Hepatocyte (in vitro differentiated cells): ENCODE data around the gene MAPK8. TPM values are rescaled to one million over a fixed set of nuclear protein-coding genes. Genes with fewer than 3 reads are reported as not detected.

ENCODE experiments used
- DNase-seq: peaks from one replicate; pipeline ENCODE4 v3.0.0-alpha.2; 2016; ENCODE audit warnings: low spot score
- H2AFZ ChIP-seq: fragments of 200-600 bp; sonication (generic); 2 replicates; pipeline ENCODE4 v1.6.0; 2016; ENCODE audit warnings: antibody characterized with exemption, mild to moderate bottlenecking
- H3K27ac ChIP-seq: fragments of 200-600 bp; sonication (generic); 2 replicates; pipeline ENCODE4 v1.5.1; 2016; ENCODE audit warnings: mild to moderate bottlenecking
- H3K27me3 ChIP-seq: fragments of 200-600 bp; sonication (generic); 2 replicates; pipeline ENCODE4 v1.6.1; 2016
- H3K36me3 ChIP-seq: fragments of 200-600 bp; sonication (generic); replicated peaks from 2 replicates; pipeline ENCODE4 v1.5.1; 2016; ENCODE audit warnings: low read depth; ENCODE audit not compliant: insufficient read depth
- H3K4me1 ChIP-seq: fragments of 200-600 bp; sonication (generic); 2 replicates; pipeline ENCODE4 v1.5.1; 2016; ENCODE audit warnings: mild to moderate bottlenecking, moderate library complexity; ENCODE audit not compliant: insufficient read depth
- H3K4me2 ChIP-seq: fragments of 200-600 bp; sonication (generic); 2 replicates; pipeline ENCODE4 v1.6.0; 2016
- H3K4me3 ChIP-seq: fragments of 200-600 bp; sonication (generic); 2 replicates; pipeline ENCODE4 v1.5.1; 2016; ENCODE audit warnings: mild to moderate bottlenecking
- H3K79me2 ChIP-seq: fragments of 200-600 bp; sonication (generic); 2 replicates; pipeline ENCODE4 v1.6.0; 2017; ENCODE audit warnings: mild to moderate bottlenecking
- H3K9me2 ChIP-seq: fragments of 200-600 bp; sonication (generic); replicated peaks from 2 replicates; pipeline ENCODE4 v1.6.0; 2017; ENCODE audit warnings: mild to moderate bottlenecking; ENCODE audit not compliant: insufficient read depth
- H3K9me3 ChIP-seq: fragments of 200-600 bp; sonication (generic); 2 replicates; pipeline ENCODE4 v1.5.1; 2016; ENCODE audit warnings: low read depth, mild to moderate bottlenecking
- H4K20me1 ChIP-seq: fragments of 200-600 bp; sonication (generic); 2 replicates; pipeline ENCODE4 v1.6.0; 2016; ENCODE audit warnings: mild to moderate bottlenecking; ENCODE audit not compliant: insufficient read depth, poor library complexity, severe bottlenecking
- CTCF ChIP-seq: fragments of 200-600 bp; sonication (generic); IDR thresholded peaks from 2 replicates; pipeline ENCODE4 v1.5.1; 2016; ENCODE audit warnings: antibody characterized with exemption, mild to moderate bottlenecking; ENCODE audit not compliant: poor library complexity
- EZH2 ChIP-seq: fragments of 200-600 bp; sonication (generic); IDR thresholded peaks from 2 replicates; pipeline ENCODE4 v1.6.1; 2016; ENCODE audit warnings: antibody characterized with exemption, mild to moderate bottlenecking, borderline replicate concordance
- EZH2phosphoT487 ChIP-seq: fragments of 200-600 bp; sonication (generic); IDR thresholded peaks from one replicate; pipeline ENCODE4 v1.6.1; 2018; ENCODE audit warnings: antibody characterized with exemption, mild to moderate bottlenecking, low read depth, moderate library complexity; ENCODE audit not compliant: unreplicated experiment, severe bottlenecking
- WGBS: methylation state at CpG from one replicate; pipeline ENCODE4 v1.1.6; 2016; ENCODE audit warnings: low lambda C conversion rate; ENCODE audit errors: missing lambda C conversion rate; 5-methylcytosine and 5-hydroxymethylcytosine counted together
- polyA plus RNA-seq: library from polyadenylated mRNA; unstranded; fragments of >200 nt; fragmentation: Nextera tagmentation; extraction: Ambion mirVana; gene quantifications from 2 replicates; pipeline ENCODE4 v1.2.1, GENCODE V29; 2016
- total RNA-seq: library from RNA; depleted of rRNA; stranded (reverse); fragments of >200 nt; gene quantifications from 2 replicates; pipeline ENCODE4 v1.2.3, GENCODE V29; 2014

MAPK8 gene
- total and polyA plus RNA-seq, 2 experiments from 2014 or later: 20.9 to 73.2 TPM

GRCh38 chr10:48271047-48271730 is 35.3 kb upstream of the MAPK8 start:
- no peaks in the 10 kb centered on the region for H3K36me3 ChIP-seq
- WGBS: 82% methylated on average over 5 of the region's 5 CpGs
- no peak overlapping the region for H3K27ac ChIP-seq
- H3K4me2 ChIP-seq: no peak overlapping the region
- no peaks in the 10 kb centered on the region for H4K20me1 ChIP-seq
- no peaks in the 10 kb centered on the region for H3K9me2 ChIP-seq
- TF ChIP-seq EZH2phosphoT487: no peak
- TF ChIP-seq EZH2: no peak
- no peak for TF ChIP-seq CTCF
- no peaks in the 10 kb centered on the region for H3K9me3 ChIP-seq
- H3K4me3 ChIP-seq: no peak overlapping the region
- DNase-seq: no peak
- H3K4me1 ChIP-seq: peaks cover 3% of the 10 kb centered on the region
- H3K79me2 ChIP-seq: no peaks in the 10 kb centered on the region
- no peak overlapping the region for H2AFZ ChIP-seq
- H3K27me3 ChIP-seq: no peaks in the 10 kb centered on the region

GRCh38 chr10:48272682-48273081 is 33.8 kb upstream of the MAPK8 start:
- no peak overlapping the region for H3K27ac ChIP-seq
- no peak overlapping the region for H3K4me2 ChIP-seq
- no peaks in the 10 kb centered on the region for H3K36me3 ChIP-seq
- H3K79me2 ChIP-seq: no peaks in the 10 kb centered on the region
- no peaks in the 10 kb centered on the region for H3K9me2 ChIP-seq
- no peak overlapping the region for H3K4me3 ChIP-seq
- no peak overlapping the region for H2AFZ ChIP-seq
- no peaks in the 10 kb centered on the region for H4K20me1 ChIP-seq
- TF ChIP-seq EZH2phosphoT487: no peak
- no peak for TF ChIP-seq EZH2
- no peak for TF ChIP-seq CTCF
- 100% methylated on average over 2 of the region's 2 CpGs for WGBS
- H3K9me3 ChIP-seq: no peaks in the 10 kb centered on the region
- H3K27me3 ChIP-seq: no peaks in the 10 kb centered on the region
- H3K4me1 ChIP-seq: peaks cover 3% of the 10 kb centered on the region
- DNase-seq: no peak

GRCh38 chr10:48273741-48274140 is 32.7 kb upstream of the MAPK8 start:
- no peaks in the 10 kb centered on the region for H3K27me3 ChIP-seq
- H3K4me1 ChIP-seq: peaks cover 3% of the 10 kb centered on the region
- H3K27ac ChIP-seq: no peak overlapping the region
- no peaks in the 10 kb centered on the region for H3K79me2 ChIP-seq
- no peaks in the 10 kb centered on the region for H3K9me2 ChIP-seq
- no peak for TF ChIP-seq CTCF
- TF ChIP-seq EZH2phosphoT487: no peak
- no peak for TF ChIP-seq EZH2
- 68% methylated on average over 2 of the region's 2 CpGs for WGBS
- no peaks in the 10 kb centered on the region for H3K9me3 ChIP-seq
- no peaks in the 10 kb centered on the region for H4K20me1 ChIP-seq
- H2AFZ ChIP-seq: no peak overlapping the region
- no peak overlapping the region for H3K4me3 ChIP-seq
- no peaks in the 10 kb centered on the region for H3K36me3 ChIP-seq
- no peak for DNase-seq
- no peak overlapping the region for H3K4me2 ChIP-seq
